GM03348 (cell line): ENCODE measurements around the gene NTF3.

Experiments
- DNase-seq: peaks from one replicate; pipeline ENCODE4 v3.0.0; 2012; ENCODE audit warnings: low spot score

Gene NTF3

DNA sequence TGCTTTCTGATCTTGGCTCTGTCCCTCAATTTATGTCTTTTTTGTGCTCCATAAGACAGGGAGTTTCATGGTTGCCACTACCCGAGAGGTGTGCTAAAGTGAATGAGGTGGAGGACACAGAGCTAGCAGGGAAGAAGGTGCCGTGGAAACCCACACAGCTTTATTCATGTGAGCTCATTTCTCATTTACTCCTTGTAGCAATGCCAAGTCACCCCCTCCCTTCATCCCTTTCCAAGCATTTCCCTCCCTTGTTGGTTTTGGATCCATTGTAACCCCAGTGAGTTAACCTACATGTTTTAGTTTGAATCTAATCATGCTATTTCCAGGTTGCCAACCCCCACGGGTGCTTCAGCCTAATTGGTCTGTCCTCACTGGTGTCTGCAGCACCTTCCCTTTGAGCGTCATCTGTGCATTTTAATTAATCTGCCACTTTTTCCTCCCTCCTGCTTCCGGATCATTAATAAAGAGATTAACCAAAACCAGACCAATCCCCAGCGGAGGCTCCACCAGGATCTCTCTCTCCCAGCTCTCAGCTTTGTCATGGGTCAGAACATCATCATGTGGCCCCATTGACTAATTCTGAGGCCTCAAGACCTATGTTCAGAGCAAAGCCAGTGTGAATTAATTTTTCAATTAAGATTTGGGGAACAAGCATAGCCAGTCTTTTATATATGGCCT, 56.2 kb downstream of the NTF3 start:
- no peak for DNase-seq

DNA sequence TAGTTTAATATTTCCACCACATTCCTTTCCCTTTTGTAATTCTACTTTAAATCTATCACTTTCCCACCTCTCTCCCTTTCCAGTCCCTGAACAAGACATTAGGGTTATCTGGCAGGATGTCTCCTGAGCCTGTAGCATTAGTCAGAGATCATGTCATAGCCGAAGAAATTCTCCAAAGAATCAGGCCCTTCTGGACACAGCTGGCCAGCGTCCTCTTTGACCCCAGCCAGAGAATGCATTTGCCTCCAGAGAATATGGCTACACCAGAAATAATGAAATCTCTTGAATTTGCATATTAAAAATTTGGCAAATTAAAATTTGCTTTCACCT, 56.7 kb downstream of the NTF3 start:
- peak; percentile 63 for DNase-seq

DNA sequence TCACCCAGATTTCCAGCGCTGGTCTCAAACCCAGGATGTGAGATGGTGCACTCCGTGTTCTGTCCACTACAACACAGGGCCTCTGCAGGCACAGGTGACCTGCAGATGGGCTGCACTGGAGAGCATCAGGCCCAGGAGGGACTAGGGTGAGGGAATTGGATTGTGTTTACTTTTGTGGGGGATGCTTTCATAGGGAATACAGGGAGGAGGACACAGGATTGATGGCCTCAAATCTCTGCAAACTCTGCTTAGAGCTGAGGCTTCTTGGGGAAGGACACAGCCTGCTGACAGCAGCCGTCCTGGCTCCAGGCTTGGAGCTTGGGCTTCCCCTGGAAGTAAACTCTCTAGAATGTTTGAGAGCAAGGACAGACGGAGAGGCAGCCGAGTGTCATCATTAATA, 57.1 kb downstream of the NTF3 start:
- DNase-seq: no peak

DNA sequence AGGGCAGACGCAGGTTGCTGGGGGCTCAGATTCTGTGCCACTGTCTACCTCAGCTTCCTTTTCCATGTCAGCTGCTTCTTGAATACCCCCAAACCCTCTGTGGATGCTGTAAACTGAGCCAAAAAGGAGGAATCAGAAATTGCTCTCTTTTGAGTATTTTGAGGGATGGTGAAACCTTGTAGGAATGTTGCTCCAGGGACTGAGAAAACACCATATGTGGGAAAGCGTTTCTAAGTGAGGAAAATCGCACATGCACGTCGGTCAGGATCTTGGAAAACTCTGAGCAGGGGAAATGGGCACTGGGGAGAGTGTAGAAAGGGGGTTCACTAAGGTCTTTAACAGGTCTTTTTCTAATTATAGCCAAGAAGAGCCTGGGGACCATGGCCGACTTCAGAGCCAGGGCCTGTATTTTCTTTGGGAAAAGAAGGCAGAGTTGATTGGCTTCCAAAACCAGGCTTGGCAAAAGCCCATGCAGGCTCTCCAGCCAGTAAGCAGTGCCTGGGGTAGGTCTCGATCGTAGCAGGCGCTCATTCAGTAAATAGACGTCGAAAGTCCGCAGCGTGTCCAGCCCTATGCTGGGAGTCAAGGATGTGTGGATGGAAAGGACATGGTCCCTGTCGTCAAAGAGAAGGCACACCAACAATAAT, 58.0 kb downstream of the NTF3 start:
- no peak for DNase-seq

DNA sequence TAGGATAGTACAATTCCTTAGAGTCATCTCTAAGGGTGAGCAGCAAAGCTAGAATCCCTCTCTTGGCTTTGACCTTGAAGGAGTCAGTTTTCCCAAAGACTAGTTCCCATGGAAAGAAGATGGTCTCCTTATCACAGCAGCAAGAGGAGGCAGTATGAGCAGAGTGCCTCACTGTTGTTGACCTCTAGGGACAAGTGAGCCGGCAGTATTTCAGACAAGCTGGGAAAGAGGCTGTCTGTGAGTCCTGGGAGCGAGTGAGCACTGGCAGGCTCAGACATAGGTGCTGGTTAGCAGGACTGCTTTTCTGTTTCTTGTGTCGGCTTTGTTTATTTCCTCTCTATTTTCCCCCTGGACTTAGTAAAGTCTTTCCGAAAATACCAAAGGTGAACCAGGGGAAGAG, 60.7 kb downstream of the NTF3 start:
- DNase-seq: no peak

DNA sequence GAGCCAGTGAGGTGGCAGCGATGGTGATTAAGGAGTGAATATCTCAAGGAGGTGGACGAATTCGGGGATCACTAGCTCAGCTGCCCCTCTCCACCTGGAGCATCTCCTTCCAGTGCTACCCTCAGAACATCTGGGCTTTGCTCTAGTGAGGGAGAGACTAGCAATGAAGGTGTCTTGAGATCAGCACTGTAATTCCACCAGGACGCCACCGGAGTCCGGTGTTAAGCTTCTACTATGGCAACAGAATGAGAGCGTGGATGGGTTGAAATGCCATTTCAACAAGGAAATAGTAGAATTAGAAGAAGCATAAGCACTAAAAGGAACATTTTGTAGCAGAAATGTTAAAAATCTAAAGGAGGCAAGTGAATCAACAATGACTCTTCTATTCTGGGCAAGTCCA, 61.1 kb downstream of the NTF3 start:
- DNase-seq: no peak

DNA sequence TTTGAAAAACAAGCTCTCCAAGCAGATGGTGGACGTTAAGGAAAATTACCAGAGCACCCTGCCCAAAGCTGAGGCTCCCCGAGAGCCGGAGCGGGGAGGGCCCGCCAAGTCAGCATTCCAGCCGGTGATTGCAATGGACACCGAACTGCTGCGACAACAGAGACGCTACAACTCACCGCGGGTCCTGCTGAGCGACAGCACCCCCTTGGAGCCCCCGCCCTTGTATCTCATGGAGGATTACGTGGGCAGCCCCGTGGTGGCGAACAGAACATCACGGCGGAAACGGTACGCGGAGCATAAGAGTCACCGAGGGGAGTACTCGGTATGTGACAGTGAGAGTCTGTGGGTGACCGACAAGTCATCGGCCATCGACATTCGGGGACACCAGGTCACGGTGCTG, 62.4 kb downstream of the NTF3 start:
- no peak for DNase-seq

DNA sequence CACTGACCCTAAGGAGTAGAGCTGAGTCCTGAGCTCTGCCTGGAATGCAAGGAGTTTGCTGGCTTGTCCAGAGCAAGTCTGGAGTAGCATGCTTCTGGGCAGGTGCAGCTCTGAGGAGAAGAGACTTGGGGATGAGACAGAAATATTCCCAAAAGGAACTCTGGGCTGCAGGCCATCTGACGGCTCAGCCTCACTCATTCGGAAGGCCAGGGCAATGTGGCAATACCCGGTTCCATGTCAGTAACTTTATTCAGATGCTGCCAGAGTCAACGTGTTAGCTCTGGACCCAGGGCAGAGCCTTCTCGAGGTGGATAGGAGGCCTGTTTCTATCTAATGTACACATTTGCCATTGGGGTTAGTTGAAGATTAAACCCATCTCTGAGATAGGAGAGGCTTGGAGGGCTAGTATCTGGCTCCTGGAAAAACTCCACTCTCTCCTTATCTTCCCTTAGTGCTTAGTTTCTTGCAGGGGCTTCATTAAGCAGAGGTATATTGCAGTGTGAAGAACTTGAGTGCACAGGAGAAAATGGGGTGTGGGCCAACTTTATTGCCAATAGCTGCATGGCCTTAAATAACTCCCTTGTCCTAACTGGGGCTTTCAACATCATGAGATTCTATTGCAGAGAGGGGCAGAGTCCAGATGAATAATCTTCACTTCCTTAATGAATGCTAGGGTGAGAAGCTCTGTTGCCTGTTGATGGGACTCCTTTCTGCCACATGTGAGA, 65.6 kb downstream of the NTF3 start:
- DNase-seq: peak; percentile 32

DNA sequence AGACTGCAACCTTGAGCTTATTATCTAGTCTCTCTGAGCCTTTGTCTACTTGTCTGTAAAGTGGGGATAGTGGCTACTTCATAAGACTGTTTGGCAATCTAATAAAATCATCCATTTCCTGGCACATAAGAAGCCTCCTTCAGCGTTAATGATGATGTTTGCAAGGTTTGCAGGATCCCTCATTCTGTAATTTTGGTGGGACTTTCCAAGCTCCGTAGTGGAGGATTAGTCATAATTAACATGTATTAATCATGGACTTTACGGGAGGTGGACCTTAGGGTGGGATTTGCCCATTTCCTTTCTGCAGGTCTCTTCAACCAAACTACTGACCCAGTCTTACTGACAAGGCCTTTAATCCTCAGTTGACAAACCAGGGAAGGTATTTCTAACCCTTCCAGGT, 66.2 kb downstream of the NTF3 start:
- no peak for DNase-seq

DNA sequence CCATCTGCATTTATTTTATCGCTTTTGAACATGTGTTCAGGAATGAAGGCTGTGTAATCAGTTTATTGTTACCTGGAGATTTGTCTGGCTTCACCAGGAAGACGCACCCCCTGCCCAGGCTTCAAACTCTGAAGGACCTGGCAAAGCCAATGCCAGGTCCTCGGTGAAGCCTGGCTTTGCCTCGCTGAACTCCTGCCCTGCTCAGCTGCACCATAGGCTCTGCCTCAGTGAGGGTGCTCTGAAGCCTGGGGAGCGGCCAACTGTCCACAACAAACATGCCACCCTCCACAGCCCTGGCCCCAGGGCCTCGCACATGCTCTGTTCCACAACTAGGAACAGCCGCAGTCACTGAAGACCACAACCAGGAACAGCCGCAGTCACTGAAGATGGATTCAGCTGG, 66.9 kb downstream of the NTF3 start:
- DNase-seq: no peak

DNA sequence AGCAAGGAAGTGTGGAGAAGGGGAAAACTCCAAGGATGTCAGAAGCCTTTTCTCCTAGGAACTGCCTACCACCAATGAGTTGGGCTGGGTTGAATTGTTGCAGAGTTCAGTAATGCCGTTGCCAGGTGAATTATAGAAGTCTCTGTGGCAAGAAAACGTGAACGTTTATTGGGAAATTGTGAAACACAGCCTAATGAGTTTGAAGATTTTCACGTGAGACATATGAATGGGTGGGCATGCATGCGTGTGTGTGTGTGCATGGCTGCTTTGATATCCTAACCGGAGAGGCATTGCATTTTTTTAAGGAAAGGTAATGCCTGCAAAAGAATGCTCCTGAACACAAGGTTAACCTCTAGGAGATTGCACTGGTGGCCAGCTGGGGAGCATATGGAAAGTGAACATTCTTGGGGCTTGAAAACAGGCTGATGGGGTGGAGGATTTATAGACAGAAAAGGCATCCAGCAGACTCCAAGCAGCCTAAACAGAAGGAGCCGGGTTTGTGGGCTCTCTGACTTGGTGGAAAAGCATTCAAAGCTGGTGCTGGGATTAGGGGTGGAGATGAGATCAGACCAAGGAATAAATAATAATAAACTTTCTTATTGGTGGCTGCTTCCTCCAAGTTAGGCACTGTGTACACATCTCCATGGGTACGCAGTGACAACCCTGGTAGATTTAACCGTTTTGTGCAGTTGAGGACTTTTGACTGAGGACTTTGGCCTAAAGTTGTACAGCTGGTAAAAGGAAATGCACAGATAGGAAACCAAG, 67.8 kb downstream of the NTF3 start:
- peak; percentile 72 for DNase-seq

DNA sequence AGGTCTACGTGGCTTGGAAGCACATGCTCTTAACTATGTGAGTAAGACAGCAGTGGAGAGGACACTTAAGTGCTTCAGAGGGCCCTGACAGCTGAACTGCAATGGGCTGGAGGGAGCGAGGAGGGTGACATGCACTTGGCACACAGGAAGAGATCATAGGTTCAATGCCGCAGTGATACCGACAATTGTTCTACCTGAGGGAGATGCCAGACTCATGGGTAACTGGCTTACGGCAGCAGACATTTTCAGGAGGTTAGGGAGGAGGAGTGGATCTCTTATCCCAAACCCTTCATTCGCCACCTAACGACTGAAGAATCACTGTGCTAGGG, 68.4 kb downstream of the NTF3 start:
- no peak for DNase-seq

DNA sequence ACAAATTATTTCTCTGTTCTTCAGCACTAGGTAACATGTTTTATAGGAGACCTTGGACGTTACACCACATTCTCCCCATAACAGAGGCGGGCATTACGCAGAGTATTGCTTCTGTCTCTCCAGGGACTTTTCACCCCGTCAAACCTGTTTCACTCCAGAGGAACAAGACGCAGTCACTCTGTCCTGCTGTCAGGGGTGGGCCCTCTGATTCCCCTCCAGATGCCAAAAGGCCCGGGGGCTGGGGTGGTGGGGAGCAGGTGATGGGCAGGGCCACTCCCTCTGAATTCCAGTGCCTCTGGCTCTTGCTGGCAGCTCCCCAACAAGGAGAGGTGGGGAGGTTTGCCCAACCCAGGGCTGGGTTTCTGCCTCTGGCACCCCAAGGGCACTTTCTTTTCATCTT, 71.9 kb downstream of the NTF3 start:
- DNase-seq: no peak

DNA sequence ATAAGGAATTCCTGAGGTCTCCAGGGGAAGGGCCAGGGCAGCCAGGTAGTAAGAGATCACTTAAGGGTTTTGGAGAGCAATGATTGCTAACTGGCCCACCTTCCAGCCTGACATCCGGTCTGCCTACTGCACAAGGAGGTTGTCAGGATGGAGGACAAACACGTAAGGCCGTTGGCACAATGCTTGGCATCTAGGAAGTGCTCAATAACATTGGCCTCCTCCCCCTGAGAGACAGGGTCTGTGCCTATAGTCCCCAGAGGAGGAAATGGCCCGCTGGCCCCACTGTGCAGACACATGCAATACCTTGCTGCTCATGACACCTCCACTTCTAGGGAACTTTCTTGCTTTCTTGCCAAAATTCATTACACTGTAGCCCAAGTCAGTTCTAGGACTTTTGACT, 73.2 kb downstream of the NTF3 start:
- DNase-seq: no peak

DNA sequence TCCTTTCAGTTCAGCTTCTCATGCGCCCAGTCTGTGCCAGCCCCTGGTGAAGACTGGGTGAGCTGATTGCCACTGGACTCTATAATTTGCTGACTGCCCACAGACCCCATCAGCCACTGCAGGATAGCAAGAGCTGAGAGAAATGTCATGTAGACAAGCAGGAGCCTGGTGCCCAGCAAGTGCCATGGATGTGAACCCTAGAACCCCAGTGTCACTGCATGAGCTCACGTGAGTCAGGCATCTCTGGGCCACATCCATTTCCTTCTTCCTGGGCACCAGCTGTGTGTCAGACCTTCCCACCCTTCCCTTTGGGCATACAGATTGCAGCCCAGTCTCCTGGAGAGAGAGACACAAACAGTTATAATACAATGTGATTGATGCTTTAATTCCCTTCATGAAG, 73.8 kb downstream of the NTF3 start:
- no peak for DNase-seq

DNA sequence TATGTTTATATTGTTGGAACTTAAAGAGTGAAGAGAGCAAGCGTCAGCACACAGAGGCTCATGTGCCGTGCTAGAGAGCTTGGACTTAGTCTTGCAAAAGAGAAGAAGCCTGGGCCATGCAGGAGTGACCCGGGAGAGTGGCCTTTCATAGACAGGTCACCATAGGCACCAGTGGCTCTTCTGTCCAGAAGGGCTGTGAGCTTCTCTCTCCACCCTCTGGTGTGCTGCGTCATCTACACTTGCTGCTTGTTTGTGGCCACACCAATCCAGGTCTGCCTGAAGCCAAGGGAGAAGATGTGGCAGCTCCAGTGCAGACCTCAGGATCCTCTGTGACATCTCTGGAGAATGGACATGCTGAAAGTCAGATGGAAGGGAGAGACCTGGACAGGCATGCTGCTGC, 74.4 kb downstream of the NTF3 start:
- DNase-seq: no peak

DNA sequence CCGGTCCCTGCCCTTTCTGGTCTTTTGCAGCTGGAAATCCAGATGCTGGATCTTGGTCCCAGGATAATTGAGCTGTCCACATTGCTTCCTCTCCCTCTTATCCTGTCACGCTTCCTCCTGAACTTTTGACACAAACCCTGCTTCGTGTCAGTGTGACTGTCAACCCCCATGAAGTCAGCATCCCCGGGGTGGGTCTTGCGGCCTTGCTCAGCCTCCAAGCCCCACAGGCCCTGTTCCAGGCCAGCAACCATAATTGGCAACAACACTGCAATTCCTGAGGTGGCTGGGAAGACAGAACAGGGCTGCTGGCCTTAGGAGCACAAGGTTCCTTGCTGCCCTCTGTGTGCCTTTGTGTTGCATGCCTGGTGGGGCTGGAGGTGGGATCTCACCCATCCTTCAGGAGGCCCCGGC, 74.9 kb downstream of the NTF3 start:
- DNase-seq: peak; percentile 50

DNA sequence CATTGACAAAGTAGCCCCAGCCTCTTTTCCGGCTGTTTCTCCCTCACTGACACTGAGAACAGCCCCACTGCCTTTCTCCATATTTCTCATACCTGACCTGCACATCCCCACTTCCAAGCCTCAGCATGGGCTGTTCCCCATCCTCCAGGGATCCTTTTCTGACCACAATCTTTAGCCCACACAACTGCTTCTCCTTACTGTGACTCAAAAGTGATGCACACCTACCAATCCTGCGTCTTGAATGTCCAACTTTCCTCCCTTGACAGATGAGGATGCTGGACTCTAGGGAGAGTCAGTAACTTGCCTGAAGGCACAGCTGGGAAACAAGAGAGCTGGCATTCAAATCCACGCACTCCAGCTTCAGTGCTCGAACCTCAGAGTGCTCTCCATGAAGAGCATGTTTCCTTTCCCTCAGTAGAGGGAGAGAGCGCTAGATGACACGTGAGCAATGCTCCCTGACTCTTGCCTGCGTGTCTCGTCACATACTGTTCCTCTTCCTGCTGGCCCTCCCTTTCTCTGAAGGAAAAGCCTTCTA, 75.6 kb downstream of the NTF3 start:
- no peak for DNase-seq

DNA sequence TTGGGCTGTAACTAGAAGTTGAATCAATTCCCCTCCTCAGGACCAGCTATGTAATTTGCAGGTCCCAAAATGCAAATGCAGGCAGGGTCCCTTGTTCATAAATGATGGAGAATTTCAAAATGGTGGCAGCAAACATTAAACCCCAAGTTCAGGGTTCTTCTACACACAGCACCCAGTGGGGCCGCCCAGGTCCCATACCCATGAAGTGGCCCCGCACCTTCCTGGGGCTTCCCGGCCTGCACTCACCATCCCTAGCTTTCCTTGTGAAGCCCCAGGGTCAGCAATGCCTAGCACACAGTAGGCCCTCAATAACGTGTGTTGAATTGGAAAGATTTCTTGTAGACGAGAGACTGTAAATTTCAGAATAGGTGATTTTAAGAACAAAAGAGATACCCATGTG, 76.0 kb downstream of the NTF3 start:
- no peak for DNase-seq

DNA sequence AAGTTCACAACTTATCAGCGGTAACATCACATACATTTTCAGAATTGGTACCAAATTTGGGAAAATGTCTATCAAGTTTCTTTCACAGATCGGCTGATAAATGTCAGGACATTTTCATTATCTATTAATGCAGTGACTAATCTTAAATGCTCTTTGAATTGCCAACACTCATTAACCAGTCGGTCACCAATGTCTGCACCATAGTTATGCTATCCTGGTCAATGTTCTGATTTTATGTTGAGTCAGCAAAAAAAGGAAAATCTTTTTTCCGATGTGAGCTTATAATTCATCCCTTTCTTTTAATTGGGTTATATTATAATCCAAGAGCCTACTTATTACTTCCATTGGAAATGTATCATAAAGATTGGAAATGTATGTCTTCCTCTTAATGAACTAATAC, 77.2 kb downstream of the NTF3 start:
- no peak for DNase-seq

DNA sequence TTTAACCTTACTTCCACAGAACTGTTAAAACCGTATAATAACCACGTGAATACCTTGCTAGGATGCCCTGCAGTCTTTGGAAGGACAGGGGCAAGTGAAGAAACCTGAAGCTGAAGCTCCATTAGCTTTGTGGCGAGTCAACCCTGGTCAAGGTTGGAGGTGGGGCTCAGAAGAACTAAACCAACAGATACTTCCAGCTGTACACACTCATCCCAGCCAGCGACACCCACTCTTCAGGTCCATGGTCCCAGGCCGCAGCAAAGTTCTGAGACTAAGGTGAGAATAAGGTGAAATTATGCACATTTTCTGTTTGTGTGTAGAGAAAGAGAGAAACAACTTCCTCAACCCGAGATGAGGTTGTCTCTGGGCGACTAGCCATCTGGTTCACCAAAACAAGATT, 77.6 kb downstream of the NTF3 start:
- DNase-seq: no peak

DNA sequence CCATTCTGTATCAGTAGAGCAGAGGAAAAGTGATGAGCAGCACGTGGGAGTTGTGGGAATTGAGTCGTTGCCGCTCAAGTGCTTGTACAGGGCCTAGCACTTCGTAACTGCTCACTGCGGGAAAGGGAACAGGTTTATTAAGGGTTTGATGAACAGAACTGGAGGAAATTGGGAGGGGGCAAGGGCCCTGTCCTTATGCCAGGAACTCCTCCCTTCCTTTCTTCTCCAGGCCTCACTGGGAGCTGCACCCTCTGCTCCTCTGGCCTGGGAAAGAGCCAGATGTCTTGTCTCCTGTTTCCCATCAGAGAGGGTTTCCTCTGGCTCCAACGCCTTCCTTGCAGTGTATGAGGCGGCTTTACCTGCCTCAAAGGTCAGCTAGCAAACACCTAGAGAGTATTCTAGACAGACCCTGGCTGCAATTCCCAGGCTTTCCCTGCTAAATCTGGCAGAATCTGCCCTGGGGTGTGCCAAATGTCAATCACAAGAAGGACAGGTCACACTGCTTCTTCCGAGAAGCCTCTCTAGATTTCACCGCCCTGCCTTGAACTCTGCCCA, 78.4 kb downstream of the NTF3 start:
- DNase-seq: no peak

DNA sequence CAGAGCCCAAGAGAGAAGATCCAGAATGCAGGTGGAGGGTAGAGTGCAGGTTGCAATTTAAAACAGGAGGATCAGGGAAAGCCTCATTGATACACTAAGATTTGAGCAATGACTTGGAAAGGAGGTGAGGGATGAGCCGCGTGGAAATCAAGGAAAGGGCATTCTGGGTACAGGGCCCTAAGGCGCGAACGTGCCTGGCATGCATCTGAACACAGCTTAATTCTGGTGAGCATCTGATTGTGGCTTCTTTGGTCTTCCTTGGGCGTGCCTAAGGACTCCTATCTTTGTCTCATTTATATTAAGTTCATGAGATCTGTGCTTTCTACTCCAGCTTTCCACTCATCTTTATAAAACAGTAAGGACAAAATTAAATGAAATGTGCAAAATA, 79.3 kb downstream of the NTF3 start:
- no peak for DNase-seq
